Measurements from ENCODE around the gene MKX.

MKX gene

GRCh38 chr10:27644307-27644939 is 101.2 kb downstream of the MKX start:
- DNase-seq = no peak

GRCh38 chr10:27643301-27643700 is 102.3 kb downstream of the MKX start:
- no peak for DNase-seq

DNA sequence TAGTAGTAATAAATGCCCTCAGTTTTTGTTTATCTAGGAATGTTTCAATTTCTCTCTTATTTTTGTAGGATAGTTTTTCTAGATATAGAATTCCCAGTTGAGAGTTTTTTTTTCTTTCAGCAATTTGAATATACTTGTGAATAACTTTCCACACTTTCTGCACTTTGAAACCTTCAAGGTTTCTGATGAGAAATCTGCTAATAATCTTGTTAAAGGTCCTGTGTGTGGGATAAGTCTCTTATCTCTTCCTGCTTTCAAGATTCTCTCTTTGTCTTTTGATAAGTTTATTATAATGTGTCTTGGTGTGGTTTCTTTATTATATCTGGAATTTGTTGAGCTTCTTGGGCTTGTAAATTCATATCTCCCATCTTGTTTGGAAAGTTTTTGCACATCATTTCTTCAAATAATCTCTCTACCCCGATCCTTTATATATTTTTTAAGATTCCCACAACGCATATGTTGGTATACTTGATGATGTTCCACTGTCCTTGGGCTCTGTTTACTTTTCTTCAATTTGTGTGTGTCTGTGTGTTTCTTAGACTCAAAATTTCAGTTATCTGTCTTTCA is 103.5 kb downstream of the MKX start:
- no peak for DNase-seq

- no peak for DNase-seq
These were observed 107.4 kb downstream of the MKX start for GRCh38 chr10:27638071-27638750.

GRCh38 chr10:27637601-27638000 is 108.0 kb downstream of the MKX start:
- no peak for DNase-seq

- DNase-seq = no peak
These were observed 108.8 kb downstream of the MKX start for GRCh38 chr10:27636816-27637215.

DNA sequence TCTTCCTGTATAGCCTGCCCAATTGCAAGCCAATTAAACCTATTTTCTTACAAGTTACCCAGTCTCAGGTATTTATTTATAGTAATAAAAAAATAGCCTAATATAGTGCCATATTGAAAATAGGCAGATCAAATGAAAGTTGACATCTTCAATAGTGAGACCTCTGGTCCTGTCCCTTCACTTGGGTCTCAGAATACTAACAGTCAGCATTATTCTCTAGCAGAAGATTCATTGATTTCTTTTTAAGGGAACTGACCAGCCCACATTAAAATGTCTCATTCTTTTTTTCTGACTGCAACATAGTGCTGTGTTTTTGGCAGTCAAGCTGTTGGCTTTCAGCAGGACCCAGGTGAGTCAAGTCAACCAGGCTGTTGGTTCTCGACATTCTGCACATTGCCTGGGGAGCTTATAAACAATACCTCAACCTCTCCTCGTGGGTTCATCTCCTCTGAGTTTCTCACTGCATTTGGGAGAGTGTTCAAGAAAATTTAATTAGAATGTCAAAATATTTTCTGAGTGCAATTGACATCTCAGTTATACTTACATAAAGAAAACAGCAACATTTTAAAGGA is 109.8 kb downstream of the MKX start:
- no peak for DNase-seq

DNA sequence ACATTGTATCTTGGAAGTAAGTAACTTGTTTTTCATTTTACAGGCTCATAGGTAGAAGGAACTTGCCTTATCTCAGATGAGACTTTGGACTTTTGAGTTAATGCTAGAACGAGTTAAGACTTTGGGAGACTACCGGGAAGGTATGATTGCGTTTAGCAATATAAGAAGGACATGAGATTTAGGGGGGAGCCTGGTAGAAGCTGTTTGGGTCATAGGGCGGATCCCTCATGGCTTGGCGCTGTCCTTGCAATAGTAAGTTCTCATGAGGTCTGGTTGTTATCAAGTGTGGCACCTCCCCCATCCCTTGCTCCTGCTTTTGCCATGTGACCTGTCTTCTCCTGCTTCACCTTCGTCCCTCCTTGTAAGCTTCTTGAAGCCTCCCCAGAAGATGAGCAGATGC is 110.3 kb downstream of the MKX start:
- DNase-seq = no peak

GRCh38 chr10:27628621-27629020 is 117.0 kb downstream of the MKX start:
- DNase-seq = no peak

GRCh38 chr10:27626890-27627289 is 118.7 kb downstream of the MKX start:
- DNase-seq = no peak

DNA sequence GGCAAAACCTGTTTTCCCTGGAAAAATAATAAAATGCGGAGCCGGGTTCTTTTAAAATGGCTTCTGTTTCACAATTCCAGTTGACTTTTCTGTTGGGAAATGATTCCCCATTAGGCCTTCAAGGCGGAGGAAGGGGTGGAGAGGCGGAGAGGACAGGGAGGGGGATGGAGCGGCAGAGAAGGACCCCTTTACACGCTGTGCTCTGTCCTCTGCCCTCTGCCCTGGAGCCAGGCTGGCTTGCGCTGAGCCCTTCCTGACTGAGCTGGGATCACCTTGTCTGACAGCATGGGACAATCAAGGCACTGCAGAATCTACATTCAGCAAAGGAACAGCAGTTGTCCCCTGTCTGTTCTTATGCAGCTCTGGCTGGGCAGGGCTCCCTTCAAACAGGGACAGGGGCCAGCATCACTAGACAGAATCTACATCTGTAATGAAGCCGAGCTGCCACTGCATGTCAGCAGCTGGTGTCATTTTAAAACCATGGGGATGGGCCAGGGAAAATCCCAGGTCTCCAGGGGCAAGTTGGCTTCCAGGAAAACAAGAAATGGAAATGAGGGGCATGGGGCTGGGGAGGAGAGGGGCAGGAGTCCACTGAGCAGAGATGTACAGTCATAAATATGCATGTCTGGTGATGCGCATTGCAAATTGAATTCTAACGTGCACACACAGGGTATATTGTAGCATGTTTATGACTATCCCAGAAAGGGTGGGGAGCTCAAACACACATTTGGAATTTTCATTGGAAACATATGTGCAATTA is 120.0 kb downstream of the MKX start:
- DNase-seq = no peak

GRCh38 chr10:27624941-27625340 is 120.7 kb downstream of the MKX start:
- DNase-seq = no peak
